Measurements from ENCODE around the gene SCAF1.

- TF ChIP-seq CTCF (IDR thresholded peaks at IDR 0.05) (no peak), EZH2phosphoT487 (IDR thresholded peaks at IDR 0.05) (no peak), EZH2 (IDR thresholded peaks at IDR 0.05) (no peak)
Measured at GRCh38 chr19:49699364-49699763, 57.4 kb downstream of the SCAF1 start.

All from neural progenitor cell (in vitro differentiated cells).